Lung (tissue), 12 donors: Measurements from ENCODE around the gene SPTSSA. TPM values are rescaled to one million over a fixed set of nuclear protein-coding genes. Genes with fewer than 3 reads are reported as not detected.

Experiments used
- ATAC-seq: fragments of 200-7000 bp; cut with Tn5 transposase; one replicate; pipeline ENCODE4 v1.9.1; 2020; ENCODE audit warnings: moderate number of reproducible peaks; ENCODE audit not compliant: insufficient read depth, low FRiP score
- DNase-seq, 3 donors: peaks; one replicate each; pipeline ENCODE4 v3.0.0-alpha.2; 2013 to 2017
- H3K27ac ChIP-seq, 2 donors: one replicate each; pipeline ENCODE4 v1.5.1; 2013; ENCODE audit warnings: mild to moderate bottlenecking in 2 of 2, moderate library complexity in 2 of 2, control low read depth in 1 of 2, inconsistent platforms in 1 of 2, low read depth in 1 of 2, low read length in 1 of 2
- H3K27me3 ChIP-seq, 3 donors: one replicate each; pipeline ENCODE4 v1.5.1; 2013; ENCODE audit warnings: low read length in 2 of 3; ENCODE audit not compliant: control insufficient read depth in 3 of 3, insufficient read depth in 3 of 3
- H3K36me3 ChIP-seq, 4 donors: one replicate each; pipeline ENCODE4 v1.5.1; 2013; ENCODE audit warnings: low read length in 4 of 4, mild to moderate bottlenecking in 1 of 4, moderate library complexity in 1 of 4; ENCODE audit not compliant: control insufficient read depth in 4 of 4, insufficient read depth in 4 of 4
- H3K4me1 ChIP-seq, 5 donors: one replicate each; pipeline ENCODE4 v1.5.1; 2013; ENCODE audit warnings: low read length in 5 of 5, mild to moderate bottlenecking in 2 of 5, moderate library complexity in 1 of 5; ENCODE audit not compliant: control insufficient read depth in 5 of 5, insufficient read depth in 5 of 5
- H3K4me3 ChIP-seq: one replicate; pipeline ENCODE4 v1.5.1; 2013; ENCODE audit warnings: mild to moderate bottlenecking, control low read depth, moderate library complexity
- H3K9ac ChIP-seq, 2 donors: one replicate each; pipeline ENCODE4 v1.5.1; 2013; ENCODE audit warnings: low read length in 2 of 2, control low read depth in 1 of 2; ENCODE audit not compliant: insufficient read depth in 1 of 2
- H3K9me3 ChIP-seq, 4 donors: one replicate each; pipeline ENCODE4 v1.5.1; 2013; ENCODE audit warnings: low read length in 3 of 4, mild to moderate bottlenecking in 1 of 4, moderate library complexity in 1 of 4; ENCODE audit not compliant: control insufficient read depth in 4 of 4, insufficient read depth in 3 of 4
- CTCF ChIP-seq: IDR thresholded peaks from 2 replicates; pipeline ENCODE4 v1.5.1; 2012; ENCODE audit warnings: mild to moderate bottlenecking; ENCODE audit errors: control extremely low read depth, extremely low read depth
- WGBS, 2 donors: extraction: QIAGEN DNeasy Blood & Tissue Kit; methylation state at CpG; one replicate each; pipeline ENCODE4 v1.1.7; 2013; 5-methylcytosine and 5-hydroxymethylcytosine counted together
- polyA plus RNA-seq, 2 donors: library from polyadenylated mRNA; stranded (reverse); fragments of 200-250 nt; gene quantifications; one replicate each; pipeline ENCODE4 v1.2.1, GENCODE V29; 2013
- total RNA-seq, 2 donors: library from RNA; depleted of rRNA in 1 of 2; stranded (reverse); fragments of >200 nt in 1 of 2; gene quantifications; one replicate each; pipeline ENCODE4 v1.2.1, GENCODE V29; 2014 to 2021
- donor health status: control.
- donor health status: control.
- donor health status: Bipolar disorder and iron deficiency.
- donor health status: healthy.
- donor health status: DM: yes; HTN: yes; CAD: no.

SPTSSA gene
- total and polyA plus RNA-seq, 4 donors = 51.8 to 92.5 (median 78.0) TPM

DNA sequence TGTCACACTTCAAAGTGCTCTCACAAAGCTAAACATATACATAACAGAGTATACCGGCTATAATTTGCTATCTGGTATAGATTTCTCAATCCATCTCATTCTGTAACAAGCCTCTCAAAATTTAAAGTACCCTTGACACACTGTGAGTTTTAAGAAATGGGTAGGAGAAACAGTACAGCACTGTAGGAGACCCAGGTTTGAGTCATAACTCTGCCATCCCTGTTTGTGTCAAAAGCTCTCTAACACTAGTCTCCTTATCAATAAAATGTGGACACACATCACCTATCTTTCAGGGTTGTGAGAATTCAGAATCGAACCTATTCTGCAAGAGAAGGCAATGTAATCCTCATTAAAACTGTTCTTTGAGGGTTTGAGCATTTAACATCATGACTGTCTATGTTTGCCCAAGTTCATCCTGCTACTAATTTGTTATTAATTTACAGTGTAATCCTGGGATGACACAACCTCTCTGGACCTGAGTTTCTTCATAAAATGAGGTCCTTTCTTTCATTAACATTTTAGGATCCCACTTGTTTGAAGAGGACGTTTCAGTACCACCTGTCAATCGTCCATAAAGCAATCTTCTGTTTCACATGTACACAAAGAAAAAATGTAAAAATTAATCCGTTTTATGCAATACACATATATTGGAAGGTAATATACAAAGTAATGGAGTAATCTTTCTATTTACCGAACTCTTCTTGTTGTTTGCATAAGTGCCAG is 12.1 kb downstream of the SPTSSA start:
- H3K9ac ChIP-seq = no peak overlapping the region
- ATAC-seq = no peak
- no peak for DNase-seq
- H3K36me3 ChIP-seq = peaks cover 0 to 12% (median 3%) of the 10 kb centered on the region in 4 donors
- no peak for TF ChIP-seq CTCF
- 77 to 83% methylated on average over 6 of the region's 6 CpGs for WGBS, 2 donors
- no peak overlapping the region for H3K4me3 ChIP-seq
- no peaks in the 10 kb centered on the region for H3K27me3 ChIP-seq
- H3K27ac ChIP-seq = no peak overlapping the region
- H3K9me3 ChIP-seq = peaks cover 0 to 2% (median 0%) of the 10 kb centered on the region in 4 donors
- H3K4me1 ChIP-seq = peaks cover 0 to 6% (median 0%) of the 10 kb centered on the region in 5 donors

- Histone ChIP-seq H3K36me3 (no peaks in the 10 kb centered on the region), H3K4me3 (no peak overlapping the region), H3K9ac (no peak overlapping the region), H3K9me3 (no peaks in the 10 kb centered on the region), H3K4me1 (peaks cover 0 to 7% (median 0%) of the 10 kb centered on the region in 5 donors), H3K27ac (no peak overlapping the region), H3K27me3 (no peaks in the 10 kb centered on the region)
- TF ChIP-seq CTCF = no peak
- DNase-seq (no peak), ATAC-seq (no peak)
- WGBS, 2 donors = 97% methylated on average over 4 of the region's 4 CpGs
Observed at GRCh38 chr14:34439090-34439489, 22.9 kb downstream of the SPTSSA start.

DNA sequence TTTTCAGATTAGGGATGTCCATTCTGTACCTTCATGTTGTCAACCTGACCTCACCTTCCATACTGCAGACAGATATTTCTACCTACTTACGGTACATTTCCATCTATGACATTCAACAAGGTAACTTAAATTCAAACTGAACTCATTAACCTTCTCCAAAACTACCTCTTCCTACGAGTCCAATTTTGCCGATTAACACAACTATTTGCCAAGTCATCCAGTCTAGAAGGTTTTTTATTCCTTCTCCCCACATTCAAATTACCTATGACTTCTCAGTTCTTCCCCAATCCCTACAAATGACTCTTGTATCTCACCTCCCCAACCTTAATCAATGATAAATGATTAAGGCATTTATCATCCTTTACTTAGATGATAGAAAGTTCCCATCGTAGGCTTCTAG is 23.6 kb downstream of the SPTSSA start:
- Histone ChIP-seq H3K9ac (no peak overlapping the region), H3K36me3 (no peaks in the 10 kb centered on the region), H3K4me1 (peaks cover 0 to 7% (median 0%) of the 10 kb centered on the region in 5 donors), H3K9me3 (no peaks in the 10 kb centered on the region), H3K27me3 (no peaks in the 10 kb centered on the region), H3K27ac (no peak overlapping the region), H3K4me3 (no peak overlapping the region)
- WGBS, 2 donors = 97 to 98% methylated on average over 4 of the region's 4 CpGs
- no peak for TF ChIP-seq CTCF
- DNase-seq = no peak
- ATAC-seq = no peak

DNA sequence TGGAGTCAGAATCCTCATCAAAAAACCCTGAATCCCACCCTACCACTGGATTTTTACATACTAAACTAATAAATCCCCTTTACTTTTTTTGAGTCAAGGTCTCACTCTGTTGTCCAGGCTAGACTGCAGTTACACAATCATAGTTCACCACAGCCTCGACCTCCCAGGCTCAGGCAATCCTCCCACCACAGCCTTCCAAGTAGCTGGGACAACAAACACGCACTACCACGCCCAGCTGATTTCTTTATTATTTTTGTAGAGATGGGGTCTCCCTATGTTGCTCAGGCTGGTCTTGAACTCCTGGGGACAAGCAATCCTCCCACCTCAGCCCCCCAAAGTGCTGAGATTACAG is 24.3 kb downstream of the SPTSSA start:
- WGBS, 2 donors = 84 to 88% methylated on average over 3 of the region's 3 CpGs
- ATAC-seq (no peak), DNase-seq (no peak)
- no peak for TF ChIP-seq CTCF
- Histone ChIP-seq H3K9ac (no peak overlapping the region), H3K4me3 (no peak overlapping the region), H3K27me3 (no peaks in the 10 kb centered on the region), H3K4me1 (peaks cover 0 to 7% (median 0%) of the 10 kb centered on the region in 5 donors), H3K36me3 (no peaks in the 10 kb centered on the region), H3K9me3 (no peaks in the 10 kb centered on the region), H3K27ac (no peak overlapping the region)
